ENCODE results near the gene PCDHB1. TPM values are rescaled to one million over a fixed set of nuclear protein-coding genes. Genes with fewer than 3 reads are reported as not detected.
A peak's percentile ranks its signal among the peaks of the same experiment; 100 is the strongest.

Gene PCDHB1
- total RNA-seq, 1 experiment from 2014 or later: not detected

DNA sequence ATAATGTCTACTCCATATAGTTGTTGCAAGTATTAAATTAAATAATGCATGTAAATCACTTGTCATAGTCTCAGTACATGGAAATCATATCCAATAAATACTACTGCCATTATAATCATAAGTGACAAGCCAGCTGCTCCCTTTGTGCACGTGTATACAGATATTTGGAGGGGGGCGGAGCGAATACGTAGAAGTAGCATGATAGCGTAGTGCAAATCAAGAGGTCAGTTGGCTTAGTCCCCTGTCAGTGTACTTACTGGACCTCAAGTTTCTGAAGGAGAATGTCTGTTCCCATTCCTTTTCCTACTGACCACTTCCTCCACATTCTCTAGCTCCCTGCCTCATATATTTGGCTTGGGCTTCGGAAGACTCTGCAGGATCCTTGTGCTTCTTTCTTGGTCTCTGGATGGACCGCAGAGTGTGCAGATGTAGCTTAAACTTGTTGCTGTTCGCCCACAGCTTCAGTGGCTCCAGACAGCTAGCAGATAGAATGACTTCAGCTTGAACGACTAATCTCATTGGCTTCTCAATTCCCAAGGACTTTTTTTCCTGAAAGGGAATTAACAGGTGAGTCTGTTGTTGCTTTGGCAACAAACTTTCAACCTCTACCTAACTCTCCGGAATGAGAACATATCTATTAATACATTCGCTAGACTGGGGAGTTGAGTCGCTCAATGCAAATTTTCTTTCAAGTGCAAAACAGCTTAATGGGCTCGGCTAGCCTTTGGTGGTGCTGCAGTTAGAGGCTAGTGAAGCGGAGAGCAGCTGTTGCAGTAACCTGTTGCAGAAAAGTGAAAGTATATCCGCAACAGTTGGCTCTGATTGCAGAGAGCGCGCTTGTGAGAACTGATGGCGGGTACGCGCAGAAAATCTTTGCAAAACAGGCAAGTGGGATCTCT, at the start of gene PCDHB1 (continued):
- TF ChIP-seq, protein P1, sequence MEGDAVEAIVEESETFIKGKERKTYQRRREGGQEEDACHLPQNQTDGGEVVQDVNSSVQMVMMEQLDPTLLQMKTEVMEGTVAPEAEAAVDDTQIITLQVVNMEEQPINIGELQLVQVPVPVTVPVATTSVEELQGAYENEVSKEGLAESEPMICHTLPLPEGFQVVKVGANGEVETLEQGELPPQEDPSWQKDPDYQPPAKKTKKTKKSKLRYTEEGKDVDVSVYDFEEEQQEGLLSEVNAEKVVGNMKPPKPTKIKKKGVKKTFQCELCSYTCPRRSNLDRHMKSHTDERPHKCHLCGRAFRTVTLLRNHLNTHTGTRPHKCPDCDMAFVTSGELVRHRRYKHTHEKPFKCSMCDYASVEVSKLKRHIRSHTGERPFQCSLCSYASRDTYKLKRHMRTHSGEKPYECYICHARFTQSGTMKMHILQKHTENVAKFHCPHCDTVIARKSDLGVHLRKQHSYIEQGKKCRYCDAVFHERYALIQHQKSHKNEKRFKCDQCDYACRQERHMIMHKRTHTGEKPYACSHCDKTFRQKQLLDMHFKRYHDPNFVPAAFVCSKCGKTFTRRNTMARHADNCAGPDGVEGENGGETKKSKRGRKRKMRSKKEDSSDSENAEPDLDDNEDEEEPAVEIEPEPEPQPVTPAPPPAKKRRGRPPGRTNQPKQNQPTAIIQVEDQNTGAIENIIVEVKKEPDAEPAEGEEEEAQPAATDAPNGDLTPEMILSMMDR (IDR thresholded peaks at IDR 0.05 in 2 of 3, conservative IDR thresholded peaks at IDR 0.05 in 1 of 3; ENCODE audit: borderline replicate concordance in 1 of 3, insufficient read depth in 1 of 3, low read depth in 2 of 3, low read length in 2 of 3): no peak
- TF ChIP-seq SIN3A (IDR thresholded peaks at IDR 0.05; ENCODE audit: low read depth) (no peak), RAD21 (IDR thresholded peaks at IDR 0.05; ENCODE audit: low read depth) (no peak), CBX3 (IDR thresholded peaks at IDR 0.05; ENCODE audit: low read depth) (no peak), POLR2A (IDR thresholded peaks at IDR 0.05; ENCODE audit: borderline replicate concordance, extremely low read depth, insufficient read depth, insufficient read length) (no peak), SRF (IDR thresholded peaks at IDR 0.05; ENCODE audit: low read depth) (no peak), JUND (IDR thresholded peaks at IDR 0.05) (no peak)

DNA sequence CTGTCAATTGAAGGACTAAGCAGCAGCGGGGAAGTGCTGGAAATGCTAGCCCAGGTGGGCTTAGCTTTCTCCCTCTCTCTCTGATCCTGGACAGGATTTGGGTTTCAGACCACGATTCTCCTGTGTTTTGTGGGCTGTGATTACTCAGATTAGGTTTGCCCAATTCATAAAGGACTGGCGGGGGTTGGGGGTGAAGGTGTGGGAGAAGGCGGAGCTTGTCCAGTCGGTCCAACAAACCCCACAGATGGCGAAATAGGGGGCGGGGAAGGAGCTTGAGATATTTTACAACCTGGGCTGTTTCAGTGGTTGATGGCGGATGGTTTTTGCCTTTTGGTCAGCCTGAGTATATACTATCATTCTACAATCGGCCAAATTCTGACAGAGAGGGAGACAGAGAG, 49.7 kb upstream of the PCDHB1 start:
- ATAC-seq (peak; percentile 60), DNase-seq (ENCODE audit: low read depth, low spot score) (peak; percentile 40)
- TSS peak; percentile 90 for BruUV-seq (replicated peaks)
- no peaks in the 10 kb centered on the region for H3K9me3 ChIP-seq (ENCODE audit: control insufficient read depth in 1 of 2, insufficient read depth in 1 of 2, low read depth in 1 of 2, low read length in 2 of 2)
- H3K27me3 ChIP-seq (ENCODE audit: insufficient read depth, low read length): no peaks in the 10 kb centered on the region
- H3K4me3 ChIP-seq (replicated peaks in 1 of 2; ENCODE audit: low read depth in 1 of 2, low read length in 2 of 2): peak overlapping the region; percentile 43 to 59
- H3K36me3 ChIP-seq (ENCODE audit: control insufficient read depth in 1 of 2, insufficient read depth in 2 of 2, low read length in 2 of 2): no peaks in the 10 kb centered on the region
- ChIA-PET CTCF (interaction anchor here (1.1 kb wide), 1 partner anchor 39 kb away, joined by 4 read pairs; no protein-coding TSS in a partner anchor), POLR2A (interaction anchor here (1.0 kb wide), 2 partner anchors 16 to 282 kb away, joined by 3 read pairs; no protein-coding TSS in a partner anchor), RAD21 (ENCODE audit: low non-redundant PET in 1 of 2, low total read pairs in 2 of 2, uncharacterized antibody in 2 of 2, unreplicated experiment in 2 of 2) (no interaction called here)
- no peaks in the 10 kb centered on the region; the same call in 1 of the 2 replicates for H3K9me2 ChIP-seq (ENCODE audit: insufficient read depth)
- peak overlapping the region; percentile 74 for H3K27ac ChIP-seq (ENCODE audit: low read depth, low read length)
- H2AFZ ChIP-seq (ENCODE audit: low read depth, low read length, poor library complexity, severe bottlenecking): peak overlapping the region; percentile 89
- H3K4me1 ChIP-seq (ENCODE audit: control insufficient read depth in 1 of 2, insufficient read depth in 2 of 2, low read length in 2 of 2): peaks cover 38 to 44% of the 10 kb centered on the region in 2 experiments
- peak overlapping the region; percentile 85 for H3K4me2 ChIP-seq (ENCODE audit: low read length)
- no peaks in the 10 kb centered on the region for H4K20me1 ChIP-seq (ENCODE audit: insufficient read depth)
- intact Hi-C loops (cut with micrococcal nuclease): loop anchor here (10.0 kb wide), 1 partner anchor 277 kb away; no protein-coding TSS in a partner anchor
- H3K79me2 ChIP-seq (ENCODE audit: insufficient read depth, low read length): no peaks in the 10 kb centered on the region
- peak overlapping the region; percentile 42 for H3K9ac ChIP-seq (ENCODE audit: low read length)
- no peak for TF ChIP-seq EZH2phosphoT487 (IDR thresholded peaks at IDR 0.05; ENCODE audit: borderline replicate concordance)
- no peak for TF ChIP-seq ELF1 (IDR thresholded peaks at IDR 0.05; ENCODE audit: borderline replicate concordance, low read depth)
- TF ChIP-seq CBX3 (IDR thresholded peaks at IDR 0.05; ENCODE audit: low read depth): no peak
- no peak for TF ChIP-seq ZFX (IDR thresholded peaks at IDR 0.05)
- no peak for TF ChIP-seq YY1 (IDR thresholded peaks at IDR 0.05; ENCODE audit: extremely low read depth, insufficient replicate concordance, low read depth, low read length)
- TF ChIP-seq POLR2A (IDR thresholded peaks at IDR 0.05; ENCODE audit: borderline replicate concordance, extremely low read depth, insufficient read depth, insufficient read length): no peak
- no peak for TF ChIP-seq ZNF274 (IDR thresholded peaks at IDR 0.05; ENCODE audit: low read depth, low read length)
- TF ChIP-seq CEBPB (IDR thresholded peaks at IDR 0.05; ENCODE audit: low read depth): peak; percentile 93
- TF ChIP-seq, protein P2, sequence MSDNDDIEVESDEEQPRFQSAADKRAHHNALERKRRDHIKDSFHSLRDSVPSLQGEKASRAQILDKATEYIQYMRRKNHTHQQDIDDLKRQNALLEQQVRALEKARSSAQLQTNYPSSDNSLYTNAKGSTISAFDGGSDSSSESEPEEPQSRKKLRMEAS (IDR thresholded peaks at IDR 0.05): no peak
- TF ChIP-seq SRF (IDR thresholded peaks at IDR 0.05; ENCODE audit: low read depth): no peak
- no peak for TF ChIP-seq JUND (IDR thresholded peaks at IDR 0.05)
- TF ChIP-seq TCF7L2 (IDR thresholded peaks at IDR 0.05; ENCODE audit: borderline replicate concordance, extremely low read depth, insufficient read depth, insufficient read length): no peak
- TF ChIP-seq, protein P3, sequence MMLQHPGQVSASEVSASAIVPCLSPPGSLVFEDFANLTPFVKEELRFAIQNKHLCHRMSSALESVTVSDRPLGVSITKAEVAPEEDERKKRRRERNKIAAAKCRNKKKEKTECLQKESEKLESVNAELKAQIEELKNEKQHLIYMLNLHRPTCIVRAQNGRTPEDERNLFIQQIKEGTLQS (IDR thresholded peaks at IDR 0.05): no peak
- TF ChIP-seq, protein P4, sequence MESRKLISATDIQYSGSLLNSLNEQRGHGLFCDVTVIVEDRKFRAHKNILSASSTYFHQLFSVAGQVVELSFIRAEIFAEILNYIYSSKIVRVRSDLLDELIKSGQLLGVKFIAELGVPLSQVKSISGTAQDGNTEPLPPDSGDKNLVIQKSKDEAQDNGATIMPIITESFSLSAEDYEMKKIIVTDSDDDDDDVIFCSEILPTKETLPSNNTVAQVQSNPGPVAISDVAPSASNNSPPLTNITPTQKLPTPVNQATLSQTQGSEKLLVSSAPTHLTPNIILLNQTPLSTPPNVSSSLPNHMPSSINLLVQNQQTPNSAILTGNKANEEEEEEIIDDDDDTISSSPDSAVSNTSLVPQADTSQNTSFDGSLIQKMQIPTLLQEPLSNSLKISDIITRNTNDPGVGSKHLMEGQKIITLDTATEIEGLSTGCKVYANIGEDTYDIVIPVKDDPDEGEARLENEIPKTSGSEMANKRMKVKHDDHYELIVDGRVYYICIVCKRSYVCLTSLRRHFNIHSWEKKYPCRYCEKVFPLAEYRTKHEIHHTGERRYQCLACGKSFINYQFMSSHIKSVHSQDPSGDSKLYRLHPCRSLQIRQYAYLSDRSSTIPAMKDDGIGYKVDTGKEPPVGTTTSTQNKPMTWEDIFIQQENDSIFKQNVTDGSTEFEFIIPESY (IDR thresholded peaks at IDR 0.05; ENCODE audit: extremely low read depth, insufficient replicate concordance, low read length): no peak
- TF ChIP-seq RAD21 (IDR thresholded peaks at IDR 0.05; ENCODE audit: low read depth): no peak
